Adrenal gland (tissue), 5 donors: Measurements from ENCODE around the gene NOVA1.

Experiments used
- POLR2A ChIP-seq, 2 donors: fragments of 450-650 bp; IDR thresholded peaks; one replicate each; pipeline ENCODE4 v1.6.1; 2017; ENCODE audit warnings: antibody characterized with exemption in 2 of 2, mild to moderate bottlenecking in 2 of 2, moderate library complexity in 1 of 2
- TF ChIP-seq, protein P1 (sequence below), 6 experiments: fragments of 450-650 bp in 4 of 6; fragments of 200-600 bp in 2 of 6; sonication (generic) in 1 of 6; IDR thresholded peaks; 1 replicate in 5 of 6; 2 replicates in 1 of 6; pipeline versions ENCODE4 v1.5.1 to v1.8.0; 2016 to 2021; ENCODE audit warnings: antibody characterized with exemption in 6 of 6, mild to moderate bottlenecking in 2 of 6, moderate library complexity in 1 of 6
- donor health status: DM: no; HTN: no; CAD: no.

DNA sequence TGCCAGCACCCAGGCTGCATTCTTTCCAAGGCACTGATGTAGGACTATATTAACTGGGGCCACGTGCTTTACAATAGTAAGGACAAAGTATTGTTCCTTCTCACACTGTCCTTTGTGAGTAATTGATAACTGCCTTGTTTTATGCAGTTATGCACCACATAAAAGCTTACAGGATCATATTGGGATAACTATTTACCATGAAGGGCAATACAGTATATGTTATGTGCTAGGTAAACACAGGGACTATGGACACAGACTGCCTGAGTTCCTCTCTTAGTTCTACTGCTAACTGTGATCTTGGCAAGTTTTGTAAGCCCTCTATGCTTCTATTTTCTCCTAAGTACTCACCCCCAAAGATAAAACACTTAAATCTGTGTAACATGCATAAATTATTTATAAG is 183.7 kb downstream of the NOVA1 start:
- TF ChIP-seq, protein P1, sequence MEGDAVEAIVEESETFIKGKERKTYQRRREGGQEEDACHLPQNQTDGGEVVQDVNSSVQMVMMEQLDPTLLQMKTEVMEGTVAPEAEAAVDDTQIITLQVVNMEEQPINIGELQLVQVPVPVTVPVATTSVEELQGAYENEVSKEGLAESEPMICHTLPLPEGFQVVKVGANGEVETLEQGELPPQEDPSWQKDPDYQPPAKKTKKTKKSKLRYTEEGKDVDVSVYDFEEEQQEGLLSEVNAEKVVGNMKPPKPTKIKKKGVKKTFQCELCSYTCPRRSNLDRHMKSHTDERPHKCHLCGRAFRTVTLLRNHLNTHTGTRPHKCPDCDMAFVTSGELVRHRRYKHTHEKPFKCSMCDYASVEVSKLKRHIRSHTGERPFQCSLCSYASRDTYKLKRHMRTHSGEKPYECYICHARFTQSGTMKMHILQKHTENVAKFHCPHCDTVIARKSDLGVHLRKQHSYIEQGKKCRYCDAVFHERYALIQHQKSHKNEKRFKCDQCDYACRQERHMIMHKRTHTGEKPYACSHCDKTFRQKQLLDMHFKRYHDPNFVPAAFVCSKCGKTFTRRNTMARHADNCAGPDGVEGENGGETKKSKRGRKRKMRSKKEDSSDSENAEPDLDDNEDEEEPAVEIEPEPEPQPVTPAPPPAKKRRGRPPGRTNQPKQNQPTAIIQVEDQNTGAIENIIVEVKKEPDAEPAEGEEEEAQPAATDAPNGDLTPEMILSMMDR (IDR thresholded peaks at IDR 0.05) = no peak
- TF ChIP-seq POLR2A (IDR thresholded peaks at IDR 0.05) = no peak
